Neutrophil (primary cell): ENCODE data around the gene RNU6-8.

Experiments used
- H3K27ac ChIP-seq: fragments of 200-600 bp; sonication (generic); 2 replicates; pipeline ENCODE4 v1.5.1; 2016; ENCODE audit warnings: mild to moderate bottlenecking, moderate library complexity
- H3K27me3 ChIP-seq: fragments of 200-600 bp; sonication (generic); 2 replicates; pipeline ENCODE4 v1.6.0; 2016; ENCODE audit warnings: mild to moderate bottlenecking
- H3K36me3 ChIP-seq: fragments of 200-600 bp; sonication (generic); 2 replicates; pipeline ENCODE4 v1.5.1; 2017
- H3K4me1 ChIP-seq, 2 experiments: fragments of 200-600 bp in 1 of 2; sonication (generic) in 1 of 2; 1 replicate in 1 of 2; 2 replicates in 1 of 2; pipeline versions ENCODE4 v1.5.1 to v1.6.1; 2013 to 2016; ENCODE audit warnings: low read depth in 1 of 2, low read length in 1 of 2, mild to moderate bottlenecking in 1 of 2, moderate library complexity in 1 of 2; ENCODE audit not compliant: control insufficient read depth in 1 of 2, insufficient read depth in 1 of 2
- H3K4me3 ChIP-seq, 2 experiments: fragments of 200-600 bp in 1 of 2; sonication (generic) in 1 of 2; 1 replicate in 1 of 2; 2 replicates in 1 of 2; pipeline ENCODE4 v1.5.1; 2013 to 2016; ENCODE audit warnings: low read depth in 1 of 2, low read length in 1 of 2, mild to moderate bottlenecking in 1 of 2, moderate library complexity in 1 of 2
- H3K9me3 ChIP-seq: fragments of 200-600 bp; sonication (generic); 2 replicates; pipeline ENCODE4 v1.5.1; 2016
- TF ChIP-seq, protein P1 (sequence below): fragments of 200-600 bp; sonication (generic); IDR thresholded peaks from 2 replicates; pipeline ENCODE4 v1.5.1; 2016; ENCODE audit warnings: antibody characterized with exemption

Gene RNU6-8

GRCh38 chr14:32205554-32205953 is 2.5 kb upstream of the RNU6-8 start:
- H3K27me3 ChIP-seq, result peaks cover 75% of the 10 kb centered on the region
- no peaks in the 10 kb centered on the region for H3K36me3 ChIP-seq
- no peak overlapping the region for H3K4me3 ChIP-seq
- H3K9me3 ChIP-seq, result no peaks in the 10 kb centered on the region
- no peak overlapping the region for H3K27ac ChIP-seq
- TF ChIP-seq, protein P1, sequence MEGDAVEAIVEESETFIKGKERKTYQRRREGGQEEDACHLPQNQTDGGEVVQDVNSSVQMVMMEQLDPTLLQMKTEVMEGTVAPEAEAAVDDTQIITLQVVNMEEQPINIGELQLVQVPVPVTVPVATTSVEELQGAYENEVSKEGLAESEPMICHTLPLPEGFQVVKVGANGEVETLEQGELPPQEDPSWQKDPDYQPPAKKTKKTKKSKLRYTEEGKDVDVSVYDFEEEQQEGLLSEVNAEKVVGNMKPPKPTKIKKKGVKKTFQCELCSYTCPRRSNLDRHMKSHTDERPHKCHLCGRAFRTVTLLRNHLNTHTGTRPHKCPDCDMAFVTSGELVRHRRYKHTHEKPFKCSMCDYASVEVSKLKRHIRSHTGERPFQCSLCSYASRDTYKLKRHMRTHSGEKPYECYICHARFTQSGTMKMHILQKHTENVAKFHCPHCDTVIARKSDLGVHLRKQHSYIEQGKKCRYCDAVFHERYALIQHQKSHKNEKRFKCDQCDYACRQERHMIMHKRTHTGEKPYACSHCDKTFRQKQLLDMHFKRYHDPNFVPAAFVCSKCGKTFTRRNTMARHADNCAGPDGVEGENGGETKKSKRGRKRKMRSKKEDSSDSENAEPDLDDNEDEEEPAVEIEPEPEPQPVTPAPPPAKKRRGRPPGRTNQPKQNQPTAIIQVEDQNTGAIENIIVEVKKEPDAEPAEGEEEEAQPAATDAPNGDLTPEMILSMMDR, result no peak
- peaks cover 34 to 37% of the 10 kb centered on the region in 2 experiments for H3K4me1 ChIP-seq

GRCh38 chr14:32203928-32204357 is 874 bp upstream of the RNU6-8 start:
- Histone ChIP-seq H3K27ac (no peak overlapping the region), H3K4me1 (peaks cover 35 to 39% of the 10 kb centered on the region in 2 experiments), H3K9me3 (no peaks in the 10 kb centered on the region), H3K27me3 (peaks cover 74% of the 10 kb centered on the region), H3K36me3 (no peaks in the 10 kb centered on the region), H3K4me3 (peak overlapping the region; percentile 52 to 62)
- TF ChIP-seq, protein P1, result no peak

GRCh38 chr14:32202491-32202997 is 525 bp downstream of the RNU6-8 start:
- TF ChIP-seq, protein P1, result no peak
- no peak overlapping the region for H3K27ac ChIP-seq
- H3K27me3 ChIP-seq, result peaks cover 62% of the 10 kb centered on the region
- peak overlapping the region; percentile 62 to 74 for H3K4me3 ChIP-seq
- no peaks in the 10 kb centered on the region for H3K36me3 ChIP-seq
- H3K4me1 ChIP-seq, result peaks cover 35 to 39% of the 10 kb centered on the region in 2 experiments
- H3K9me3 ChIP-seq, result no peaks in the 10 kb centered on the region

DNA sequence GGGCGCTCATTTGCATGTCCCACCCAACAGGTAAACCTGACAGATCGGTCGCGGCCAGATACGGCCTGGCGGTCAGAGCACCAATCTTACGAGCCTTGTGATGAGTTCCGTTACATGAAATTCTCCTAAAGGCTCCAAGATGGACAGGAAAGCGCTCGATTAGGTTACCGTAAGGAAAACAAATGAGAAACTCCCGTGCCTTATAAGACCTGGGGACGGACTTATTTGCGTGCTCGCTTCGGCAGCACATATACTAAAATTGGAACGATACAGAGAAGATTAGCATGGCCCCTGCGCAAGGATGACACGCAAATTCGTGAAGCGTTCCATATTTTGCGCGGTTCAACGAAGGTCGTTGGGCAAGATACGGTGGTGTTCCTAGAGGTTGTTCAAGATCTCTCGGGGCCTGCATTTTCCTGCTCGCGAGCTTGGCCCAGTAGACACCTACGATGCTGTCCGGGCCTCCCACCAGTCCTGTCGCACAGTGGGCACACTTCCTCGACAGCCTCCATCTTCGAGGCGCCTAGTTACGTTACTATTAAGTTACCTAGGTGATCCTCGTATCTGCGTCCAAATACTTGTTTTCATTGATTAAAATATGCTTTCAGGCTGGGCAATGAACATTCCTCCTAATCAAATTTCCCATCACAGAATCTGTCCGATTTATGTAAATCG is 1.1 kb downstream of the RNU6-8 start, which contains the start of gene RNU6-7:
TSS of gene RNU6-7 (plus strand) at position 230 of the 675 bp plus-strand sequence.
- Histone ChIP-seq H3K4me3 (peak within 1 kb of the TSS; percentile 62 to 74), H3K4me1 (peaks cover 35 to 39% of the 10 kb centered on the region in 2 experiments), H3K36me3 (no peaks in the 10 kb centered on the region), H3K27ac (peak within 1 kb of the TSS; percentile 21), H3K9me3 (no peaks in the 10 kb centered on the region), H3K27me3 (peaks cover 60% of the 10 kb centered on the region)
- TF ChIP-seq, protein P1, result no peak

- Histone ChIP-seq H3K27me3 (peaks cover 60% of the 10 kb centered on the region), H3K36me3 (no peaks in the 10 kb centered on the region), H3K27ac (peak overlapping the region; percentile 21), H3K4me1 (peaks cover 35 to 39% of the 10 kb centered on the region in 2 experiments), H3K4me3 (peak overlapping the region; percentile 62 to 74), H3K9me3 (no peaks in the 10 kb centered on the region)
- TF ChIP-seq, protein P1, result no peak
Observed at GRCh38 chr14:32201193-32201815, 1.8 kb downstream of the RNU6-8 start.
